Stimulated activated CD8-positive, alpha-beta memory T cell treated with anti-CD3 and anti-CD28 coated beads, Interleukin-12 subunit alpha, Interleukin-12 subunit beta, amount 100 ng/mL, for 1 hour (primary cell): ENCODE results near the gene CPNE1.

ENCODE experiments used
- DNase-seq: peaks from one replicate; pipeline ENCODE4 v3.0.0-alpha.2; 2020; ENCODE audit warnings: low read depth

Gene CPNE1

GRCh38 chr20:35653893-35654292 lies 10.8 kb downstream of the CPNE1 start:
- DNase-seq = no peak

GRCh38 chr20:35653430-35653734 lies 11.3 kb downstream of the CPNE1 start:
- no peak for DNase-seq

GRCh38 chr20:35652641-35653429 lies 11.9 kb downstream of the CPNE1 start:
- DNase-seq = no peak

- DNase-seq = no peak
These were observed 12.7 kb downstream of the CPNE1 start for GRCh38 chr20:35651958-35652357.

GRCh38 chr20:35650632-35651031 lies 14.1 kb downstream of the CPNE1 start:
- DNase-seq = no peak

- DNase-seq = no peak
These were observed 15.9 kb downstream of the CPNE1 start for GRCh38 chr20:35648836-35649235.

GRCh38 chr20:35644806-35645205 lies 19.9 kb downstream of the CPNE1 start:
- DNase-seq = no peak

- no peak for DNase-seq
These were observed 21.7 kb downstream of the CPNE1 start for GRCh38 chr20:35643045-35643444.

GRCh38 chr20:35641743-35642142 lies 23.0 kb downstream of the CPNE1 start:
- no peak for DNase-seq

GRCh38 chr20:35640724-35641123 lies 24.0 kb downstream of the CPNE1 start:
- no peak for DNase-seq

- DNase-seq = no peak
These were observed 25.9 kb downstream of the CPNE1 start for GRCh38 chr20:35638751-35639150.

- DNase-seq = no peak
These were observed 27.4 kb downstream of the CPNE1 start for GRCh38 chr20:35637276-35637675.

- no peak for DNase-seq
These were observed 28.6 kb downstream of the CPNE1 start for GRCh38 chr20:35636095-35636494.

GRCh38 chr20:35635652-35636051 lies 29.0 kb downstream of the CPNE1 start:
- no peak for DNase-seq

GRCh38 chr20:35632539-35633115 lies 32.1 kb downstream of the CPNE1 start:
- DNase-seq = no peak

GRCh38 chr20:35630636-35631035 lies 34.1 kb downstream of the CPNE1 start:
- DNase-seq = no peak

- no peak for DNase-seq
These were observed 35.1 kb downstream of the CPNE1 start for GRCh38 chr20:35629427-35630145.

GRCh38 chr20:35627121-35627520 lies 37.6 kb downstream of the CPNE1 start:
- no peak for DNase-seq

GRCh38 chr20:35626386-35627001 lies 38.2 kb downstream of the CPNE1 start:
- no peak for DNase-seq

- no peak for DNase-seq
These were observed 38.9 kb downstream of the CPNE1 start for GRCh38 chr20:35625584-35626385.

- no peak for DNase-seq
These were observed 43.1 kb downstream of the CPNE1 start for GRCh38 chr20:35621560-35621946.
